ENCODE results near the gene HS2ST1. TPM values are rescaled to one million over a fixed set of nuclear protein-coding genes. Genes with fewer than 3 reads are reported as not detected.

The HS2ST1 gene
- total RNA-seq, 2 experiments from 2014 or later = 22.0 to 23.6 TPM

DNA sequence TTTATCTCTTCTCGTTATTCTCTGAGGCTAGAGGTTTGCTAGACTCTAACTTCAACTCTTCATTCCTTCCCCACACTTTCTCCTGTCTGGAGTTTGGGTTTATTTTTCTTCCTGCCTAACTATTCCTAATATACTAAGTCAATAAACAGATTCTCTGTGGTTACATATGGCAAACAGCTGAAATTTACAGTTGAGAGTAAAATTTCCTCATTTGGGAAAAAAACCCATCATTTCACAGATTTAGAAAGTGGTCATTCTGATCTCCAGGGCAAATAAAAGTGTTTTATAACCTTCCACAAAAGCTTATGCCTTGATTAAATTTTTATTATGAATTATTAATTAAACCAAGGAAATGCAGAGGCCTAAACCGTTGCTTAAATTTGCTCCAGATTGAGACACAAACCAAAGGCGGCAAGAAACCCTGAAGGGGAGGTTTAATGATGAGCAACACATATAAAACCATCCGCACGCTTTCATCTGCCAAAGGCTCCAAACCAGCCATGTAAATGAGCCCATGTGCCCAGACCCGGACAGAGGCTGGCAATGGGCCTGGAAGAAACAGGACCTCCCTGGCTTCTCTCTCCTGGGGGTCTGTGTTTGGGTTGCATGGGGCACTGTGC lies 212.6 kb downstream of the HS2ST1 start:
- CTCF ChIA-PET = no interaction called here
- POLR2A ChIA-PET = no interaction called here

DNA sequence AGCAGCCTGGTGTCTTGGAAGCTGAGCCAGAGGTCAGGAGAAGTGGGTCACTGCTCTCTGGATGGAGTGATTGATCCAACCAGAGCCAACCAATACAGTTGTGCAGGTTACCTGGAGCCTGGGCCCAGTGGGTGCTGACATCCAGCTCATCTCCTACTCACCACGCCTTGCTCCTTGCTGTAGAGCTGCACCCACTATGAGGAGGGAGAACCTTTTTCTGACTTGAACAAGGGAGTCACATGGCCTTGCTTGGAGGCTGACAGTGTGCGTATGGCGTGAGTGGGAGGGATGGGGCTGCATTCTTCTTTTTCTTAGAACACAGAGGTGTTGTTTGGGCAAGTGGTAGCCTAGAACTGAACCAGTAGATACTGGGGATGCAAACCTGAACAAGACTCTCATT lies 213.1 kb downstream of the HS2ST1 start:
- ChIA-PET CTCF (no interaction called here), POLR2A (no interaction called here)

DNA sequence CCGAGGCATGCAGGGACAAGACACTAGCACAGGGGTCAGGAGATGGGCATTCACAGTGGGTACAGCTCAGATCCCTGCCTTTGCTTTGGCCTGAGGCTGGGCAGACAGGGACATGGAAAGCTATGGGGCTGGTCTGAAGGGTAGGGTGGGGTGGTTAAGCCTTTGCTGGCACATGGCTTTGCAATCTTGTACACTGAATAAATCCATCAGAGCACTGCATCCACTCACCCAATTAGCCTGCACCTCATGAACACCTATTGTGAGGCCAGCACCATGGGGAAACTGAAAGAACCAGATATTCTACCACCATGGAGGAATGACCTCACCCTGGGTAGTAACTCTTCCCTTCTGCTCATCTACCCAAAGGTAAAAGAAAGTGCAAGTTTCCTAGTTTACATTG lies 214.6 kb downstream of the HS2ST1 start:
- CTCF ChIA-PET = no interaction called here
- POLR2A ChIA-PET = no interaction called here

DNA sequence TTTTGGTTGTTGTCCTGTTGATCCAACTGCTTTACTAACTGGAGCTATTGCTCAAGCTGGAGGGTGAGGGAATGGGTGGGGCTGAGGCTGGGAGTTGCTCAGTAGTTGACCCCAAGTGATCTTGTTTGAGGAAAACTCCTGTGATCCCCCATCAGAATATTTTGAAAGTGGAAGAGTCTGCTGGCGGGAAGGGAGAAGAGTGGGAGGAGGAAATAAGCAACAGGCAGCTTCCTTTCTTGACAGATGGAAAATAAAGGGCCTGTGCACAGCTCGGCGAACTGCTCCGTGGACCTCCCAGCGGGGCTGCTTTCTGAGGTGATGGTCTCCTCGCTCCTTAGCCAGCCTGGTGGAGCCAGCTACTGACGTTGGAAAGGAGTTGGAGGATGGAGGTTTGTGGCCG lies 215.2 kb downstream of the HS2ST1 start:
- ChIA-PET POLR2A (no interaction called here), CTCF (interaction anchor here (0.7 kb wide), 1 partner anchor 164 kb away, joined by 4 read pairs; no protein-coding TSS in a partner anchor)

DNA sequence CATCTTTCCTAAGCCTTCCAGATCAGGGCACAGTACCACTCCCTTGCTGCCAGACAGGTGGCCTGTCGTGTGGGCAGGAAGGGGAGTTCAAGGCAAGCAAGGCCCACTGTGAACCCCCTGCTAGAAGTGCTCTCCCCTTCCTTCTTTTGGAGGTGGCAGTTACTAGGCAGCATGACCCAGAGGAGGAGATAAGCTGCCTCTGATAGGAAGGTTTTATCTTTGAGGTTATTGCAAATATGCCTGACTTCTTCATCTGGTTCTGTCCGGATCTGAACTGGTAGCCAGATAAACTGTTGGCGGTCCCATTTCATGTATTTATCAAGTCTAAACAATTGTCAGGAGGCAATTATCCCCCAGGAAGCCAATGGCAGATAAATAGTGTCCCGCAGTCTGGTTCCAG lies 216.0 kb downstream of the HS2ST1 start:
- ChIA-PET CTCF (no interaction called here), POLR2A (no interaction called here)

DNA sequence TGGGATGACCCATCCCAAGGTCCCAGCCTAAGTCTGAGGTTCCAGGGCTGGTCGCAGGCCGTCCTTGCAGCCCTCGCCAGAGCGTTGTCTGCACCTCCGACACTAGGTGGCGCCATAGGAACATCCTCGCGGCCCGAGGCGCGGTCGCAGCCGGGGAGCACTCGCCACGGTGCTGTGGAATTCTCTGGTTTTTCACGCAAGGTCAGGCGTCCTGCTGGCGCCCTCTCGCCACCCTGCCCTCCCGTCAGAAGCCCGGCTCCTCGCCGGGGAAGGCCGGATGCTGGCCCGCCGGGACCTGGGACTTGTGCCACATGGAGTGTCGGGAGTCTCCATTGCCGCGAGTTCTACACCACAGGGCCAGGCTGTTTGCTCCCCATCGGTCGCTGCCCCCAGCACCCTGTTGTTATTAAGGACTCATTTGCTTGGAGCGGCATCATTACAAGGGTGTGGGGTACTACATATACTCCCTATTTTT lies 217.4 kb downstream of the HS2ST1 start:
- POLR2A ChIA-PET = no interaction called here
- CTCF ChIA-PET = interaction anchor here (0.6 to 1.1 kb wide), 2 partner anchors 13 to 18 kb away, joined by 3 read pairs; no protein-coding TSS in a partner anchor

DNA sequence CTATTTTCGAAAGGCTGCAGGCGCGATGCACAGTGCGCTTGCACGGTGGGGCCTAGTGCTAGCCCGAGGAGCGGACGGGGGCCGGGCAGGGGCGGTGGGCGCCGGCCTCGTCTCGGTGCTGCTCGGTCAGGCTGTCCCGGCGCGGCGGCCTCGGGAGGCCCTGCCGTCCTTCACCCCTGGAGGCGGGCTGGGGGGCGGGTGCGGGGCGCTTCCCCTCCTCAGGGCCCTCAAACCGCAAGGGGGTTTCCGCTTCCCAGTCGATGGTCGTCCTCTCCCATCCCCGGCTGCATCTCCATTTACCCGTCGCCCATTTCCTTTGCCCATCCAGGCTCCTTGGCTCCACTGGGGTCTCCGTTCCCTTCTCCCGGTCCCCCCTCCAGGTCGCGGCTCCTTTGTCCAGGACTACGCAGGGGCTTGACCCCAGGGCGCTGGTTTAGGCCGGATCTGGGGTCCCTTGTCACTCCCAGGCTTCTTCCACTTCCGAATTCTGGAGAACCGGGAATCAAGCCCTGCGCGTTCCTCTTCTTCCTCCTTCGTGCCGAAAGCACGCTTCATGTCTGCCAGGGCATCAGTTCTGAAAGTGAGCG lies 217.9 kb downstream of the HS2ST1 start:
- ChIA-PET POLR2A (interaction anchor here (0.6 kb wide), 1 partner anchor 9 kb away, joined by 5 read pairs; no protein-coding TSS in a partner anchor), CTCF (interaction anchor here (1.0 kb wide), 1 partner anchor 15 kb away, joined by 3 read pairs; no protein-coding TSS in a partner anchor)

DNA sequence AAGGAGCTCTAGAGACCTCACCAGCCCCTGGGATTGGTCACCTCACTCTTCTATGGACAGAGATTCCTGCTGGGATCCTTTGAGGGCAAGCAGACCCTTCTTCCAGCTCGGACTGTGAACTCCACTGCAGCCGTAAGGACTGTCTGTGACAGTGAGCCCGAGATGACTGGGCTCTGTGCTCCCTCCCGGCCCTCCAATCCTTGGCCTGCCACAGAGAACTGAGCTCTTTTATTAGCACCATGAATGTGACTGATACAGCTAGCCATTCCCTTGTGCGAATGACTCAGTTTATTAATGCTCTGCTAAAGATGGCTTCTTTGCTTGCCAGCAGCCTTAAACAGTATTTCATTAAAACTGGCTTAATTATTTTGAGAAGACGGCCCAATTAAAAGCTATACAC lies 219.6 kb downstream of the HS2ST1 start:
- POLR2A ChIA-PET = no interaction called here

DNA sequence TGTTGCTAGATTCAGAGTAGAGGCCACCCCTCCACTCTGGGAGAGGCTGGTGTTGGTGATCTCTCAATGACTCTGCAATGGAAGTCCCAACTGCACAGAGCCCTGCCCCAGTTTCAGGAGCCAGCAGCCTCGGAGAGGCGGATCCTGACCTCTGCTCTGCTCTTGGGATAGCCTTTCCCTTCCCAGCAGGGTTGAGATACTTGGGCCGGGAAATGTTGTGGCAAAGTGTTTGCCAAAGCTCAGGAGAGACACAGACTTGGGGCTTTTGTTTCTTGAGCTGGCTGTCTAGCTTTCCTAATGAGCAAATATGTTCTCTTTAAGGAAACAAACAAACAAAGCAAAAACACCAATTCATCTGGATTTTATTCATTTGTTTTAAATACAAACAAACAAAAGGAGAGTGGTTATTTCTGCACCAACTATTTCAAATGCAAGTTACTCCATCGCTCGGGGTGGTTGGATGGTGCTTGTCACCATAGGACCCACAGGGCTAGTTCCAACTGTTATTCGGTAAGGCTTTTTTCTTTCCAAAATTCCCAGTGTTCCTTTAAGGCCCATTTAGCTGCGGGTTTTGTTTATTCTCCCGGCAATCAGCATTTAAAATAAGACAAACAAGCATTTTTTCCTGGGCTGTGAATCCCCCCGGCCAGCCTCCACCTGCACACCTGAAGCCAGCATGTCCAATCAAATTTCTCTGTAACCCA lies 220.3 kb downstream of the HS2ST1 start:
- CTCF ChIA-PET = interaction anchor here (0.6 to 0.7 kb wide), 2 partner anchors 12 to 13 kb away, joined by 3 read pairs; no protein-coding TSS in a partner anchor
- POLR2A ChIA-PET = no interaction called here

More for the DNA sequence above, 219.6 kb downstream of the HS2ST1 start:
- CTCF ChIA-PET = interaction anchor here (0.6 to 0.7 kb wide), 2 partner anchors 12 to 13 kb away, joined by 3 read pairs; no protein-coding TSS in a partner anchor

DNA sequence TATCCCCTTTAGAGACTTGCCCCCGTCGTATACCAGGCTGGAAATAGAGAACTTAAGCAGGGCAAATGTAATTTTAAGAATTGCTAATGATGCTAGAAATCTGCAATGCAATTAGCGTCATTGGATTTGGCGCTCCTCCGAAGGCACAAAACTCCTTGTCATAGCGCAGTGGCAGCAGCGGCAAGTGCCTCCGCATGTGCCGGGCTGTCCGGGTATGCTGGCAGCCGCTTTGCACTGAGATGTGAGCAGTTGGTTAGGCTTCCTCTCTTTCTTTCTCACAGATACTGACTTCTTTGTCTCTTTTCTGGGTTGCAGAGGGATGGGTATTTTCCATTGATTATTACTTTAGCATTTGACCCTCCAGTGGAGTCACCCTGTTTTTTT lies 220.9 kb downstream of the HS2ST1 start:
- CTCF ChIA-PET = no interaction called here
- POLR2A ChIA-PET = no interaction called here

DNA sequence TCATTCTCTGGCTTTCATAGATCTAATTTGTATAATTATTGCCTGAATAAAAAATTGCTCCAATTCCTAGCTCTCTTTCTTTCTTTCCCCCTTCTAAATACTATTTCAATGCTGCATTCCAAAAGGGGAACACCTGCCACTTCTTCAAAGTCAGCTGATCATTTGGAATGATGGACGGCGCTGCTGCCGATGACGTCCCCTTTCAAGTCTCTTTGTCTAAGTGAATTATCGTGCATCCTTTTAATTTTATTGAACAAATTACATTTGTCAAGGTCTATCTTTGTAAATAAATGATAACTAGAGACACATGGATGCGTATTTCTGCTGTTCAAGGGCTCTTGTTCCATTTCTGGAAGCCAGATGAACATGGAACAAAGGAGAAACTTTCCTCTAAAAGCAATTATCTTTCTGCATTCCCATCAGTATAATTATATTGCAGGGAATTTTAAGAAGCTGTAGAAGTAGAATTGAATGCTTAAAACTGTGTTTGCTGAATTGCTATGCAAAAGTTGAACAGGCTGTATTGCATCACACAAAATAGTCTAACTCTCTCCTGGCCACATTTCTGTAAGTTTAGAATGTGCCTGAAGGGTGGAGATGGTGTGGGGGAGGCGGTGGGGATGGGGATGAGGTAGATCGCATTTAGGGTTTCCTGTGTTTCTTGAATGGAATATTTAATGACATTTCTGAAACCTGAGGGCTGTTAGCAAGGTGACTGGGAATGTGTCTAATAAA lies 222.3 kb downstream of the HS2ST1 start:
- ChIA-PET POLR2A (no interaction called here), CTCF (no interaction called here)

DNA sequence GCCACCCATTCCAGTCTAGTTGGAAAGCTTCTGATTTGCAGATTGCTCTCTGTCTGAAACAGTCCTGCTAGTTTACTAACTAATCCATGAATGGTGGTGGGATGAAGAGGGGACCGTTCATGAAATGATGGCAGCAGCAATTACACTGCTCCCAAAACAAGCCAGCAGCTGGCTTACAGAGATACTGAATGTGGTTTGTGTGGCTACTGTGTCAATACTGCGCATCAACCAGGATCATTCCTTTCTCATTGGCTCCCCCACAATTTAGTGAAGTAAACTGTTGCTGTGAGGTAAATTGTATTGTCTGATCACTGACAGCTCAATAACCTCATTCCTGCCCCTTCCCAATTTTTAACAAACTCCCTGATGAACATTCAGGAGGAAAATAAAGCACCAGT lies 222.9 kb downstream of the HS2ST1 start:
- POLR2A ChIA-PET = no interaction called here
- CTCF ChIA-PET = no interaction called here

DNA sequence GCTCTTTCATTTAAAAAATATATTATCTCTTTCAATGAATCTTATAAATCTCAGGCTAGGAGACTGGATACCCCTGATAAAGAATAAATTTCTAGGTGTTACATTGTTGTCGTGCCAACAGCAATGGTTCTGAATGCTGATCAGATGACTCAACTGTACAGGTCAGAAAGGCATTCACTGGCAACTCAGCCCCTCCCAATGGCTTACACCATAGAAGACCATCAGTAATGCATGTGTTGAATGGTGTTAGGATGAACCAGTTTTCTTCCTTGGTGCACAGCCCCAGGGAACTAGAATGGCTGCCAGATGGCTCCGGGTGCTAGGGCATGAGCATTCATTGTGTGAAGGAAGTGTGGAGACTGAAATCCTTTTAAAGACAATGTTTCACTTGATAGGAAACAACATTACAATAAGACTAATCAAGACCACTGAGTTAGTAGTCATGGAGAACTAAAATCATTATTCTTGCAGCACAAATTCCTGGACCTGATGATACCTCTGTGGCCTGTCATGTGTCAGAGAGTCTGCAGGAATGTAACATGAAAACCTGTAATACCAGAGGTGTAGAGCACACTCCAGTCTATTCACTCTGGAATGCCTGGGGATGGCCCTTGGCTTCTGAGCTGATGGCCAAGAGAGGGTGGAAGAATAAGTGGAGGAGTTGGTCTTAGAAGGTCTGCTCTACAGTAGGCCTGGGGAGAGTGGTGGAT lies 226.6 kb downstream of the HS2ST1 start:
- ChIA-PET CTCF (no interaction called here), POLR2A (no interaction called here)

DNA sequence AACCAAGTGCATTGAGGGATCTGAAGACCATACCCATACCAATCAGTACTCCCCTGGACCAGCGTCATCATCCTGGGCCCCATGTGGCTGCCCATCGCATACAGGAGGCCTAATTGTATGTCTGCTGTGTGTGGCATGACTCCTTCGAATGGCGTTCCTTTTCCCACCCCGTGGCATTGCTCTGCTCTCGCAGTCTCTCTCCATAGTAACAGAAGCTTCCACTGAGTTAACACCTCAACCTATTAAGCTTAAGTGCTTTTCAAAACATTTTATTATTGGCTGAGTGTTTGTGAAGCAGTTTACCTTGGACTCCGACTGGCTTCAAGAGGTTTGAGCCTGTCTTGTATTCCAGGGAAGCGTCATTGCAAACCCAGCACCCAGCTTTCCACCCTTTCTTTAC lies 227.1 kb downstream of the HS2ST1 start:
- CTCF ChIA-PET = no interaction called here
- POLR2A ChIA-PET = no interaction called here

DNA sequence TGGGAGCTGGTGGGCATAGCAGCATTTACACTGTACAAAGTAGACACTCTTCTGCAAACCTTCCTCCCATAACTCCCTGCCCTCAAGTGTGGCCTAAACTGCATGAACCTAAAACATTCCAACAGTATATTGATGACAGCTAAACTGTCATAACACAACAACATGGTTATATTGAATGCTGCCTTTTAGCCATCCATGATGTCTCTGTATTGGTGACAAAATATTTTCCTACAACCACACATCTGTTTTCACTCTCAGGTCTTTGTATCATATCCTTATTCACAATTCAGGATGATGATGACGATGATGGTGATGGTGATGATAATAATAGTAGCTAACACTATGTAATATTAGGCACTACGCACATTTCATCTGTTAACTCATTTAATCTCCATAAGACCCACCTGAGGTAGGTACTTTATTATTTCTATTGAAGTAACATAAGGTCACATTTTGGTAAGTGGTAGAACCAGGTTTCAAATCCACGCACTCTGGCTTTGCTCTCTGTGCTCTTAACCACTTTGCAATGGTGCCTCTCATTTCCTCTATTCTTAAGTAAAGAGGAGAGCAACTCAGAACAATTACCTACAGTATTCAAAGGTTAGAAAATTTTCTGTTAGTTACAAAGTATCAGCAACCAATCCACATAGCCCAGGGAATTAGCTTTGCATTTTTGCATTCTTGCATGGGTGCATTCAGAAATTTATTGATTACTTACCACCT lies 229.1 kb downstream of the HS2ST1 start:
- CTCF ChIA-PET = no interaction called here

DNA sequence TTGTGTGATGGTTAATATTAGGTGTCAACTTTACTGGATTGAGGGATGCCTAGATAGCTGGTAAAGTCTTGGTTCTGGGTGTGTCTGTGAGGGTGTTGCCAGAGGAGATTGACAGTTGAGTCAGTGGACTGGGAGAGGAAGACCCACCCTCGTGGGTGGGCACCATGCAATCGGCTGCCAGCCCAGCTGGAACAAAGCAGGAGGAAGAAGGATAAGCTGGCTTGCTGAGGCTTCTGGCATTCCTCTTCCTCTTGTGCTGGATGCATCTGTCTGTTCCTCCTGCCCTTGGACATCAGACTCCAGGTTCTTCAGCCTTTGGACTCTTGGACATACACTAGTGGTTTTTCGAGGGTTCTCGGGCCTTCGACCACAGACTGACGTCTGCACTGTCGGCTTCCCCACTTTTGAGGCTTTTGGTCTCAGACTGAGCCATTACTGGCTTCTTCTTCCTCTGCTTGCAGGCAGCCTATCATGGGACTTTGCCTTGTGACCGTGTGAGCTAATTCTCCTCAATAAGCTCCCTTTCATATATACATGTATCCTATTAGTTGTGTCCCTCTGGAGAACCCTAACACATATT lies 230.0 kb downstream of the HS2ST1 start:
- ChIA-PET CTCF (no interaction called here), POLR2A (no interaction called here)

More for the DNA sequence above, 229.1 kb downstream of the HS2ST1 start:
- POLR2A ChIA-PET = interaction anchor here (0.6 kb wide), 1 partner anchor 185 kb away, joined by 3 read pairs; the partner anchor contains the start of gene LMO4

DNA sequence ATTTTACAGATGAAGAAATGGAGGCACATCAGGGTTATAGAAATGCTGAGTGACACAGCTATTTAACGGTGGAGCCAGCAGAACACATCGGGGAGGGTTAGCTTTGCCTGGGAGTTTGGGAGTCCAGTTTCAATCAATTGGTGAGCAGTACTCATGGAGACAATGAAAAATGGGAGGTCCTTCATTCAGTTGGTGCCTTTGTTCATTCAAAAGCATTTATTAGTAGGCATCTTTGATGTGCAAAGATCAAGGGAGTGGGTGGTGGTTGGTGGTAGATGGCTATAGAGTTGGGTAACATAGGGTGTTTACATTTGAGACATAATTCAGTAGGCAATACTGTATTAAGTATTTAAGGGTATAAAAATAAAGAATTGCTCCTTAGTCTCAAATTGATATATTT lies 230.5 kb downstream of the HS2ST1 start:
- CTCF ChIA-PET = no interaction called here
- POLR2A ChIA-PET = no interaction called here

DNA sequence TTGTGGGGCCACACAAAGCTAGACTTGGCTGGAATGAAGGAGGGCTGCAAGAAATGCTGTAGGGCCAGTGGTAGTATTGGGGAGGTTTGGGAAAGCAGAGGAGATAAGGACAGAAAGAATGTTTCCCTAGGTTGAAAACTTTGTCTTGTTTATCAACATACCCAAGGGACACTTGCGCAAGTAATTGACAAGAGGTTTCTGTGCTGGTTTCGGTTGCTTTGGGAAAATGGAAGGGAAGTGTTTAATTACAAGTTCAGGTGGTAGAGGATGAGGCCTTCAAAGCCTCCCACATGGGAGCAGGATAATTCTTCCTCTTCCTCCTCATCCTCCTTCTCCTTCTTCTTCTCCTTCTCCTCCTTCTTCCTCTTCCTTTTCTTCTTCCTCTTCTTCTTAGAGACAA lies 232.1 kb downstream of the HS2ST1 start:
- POLR2A ChIA-PET = no interaction called here
- CTCF ChIA-PET = interaction anchor here (0.8 kb wide), 1 partner anchor 12 kb away, joined by 3 read pairs; no protein-coding TSS in a partner anchor

DNA sequence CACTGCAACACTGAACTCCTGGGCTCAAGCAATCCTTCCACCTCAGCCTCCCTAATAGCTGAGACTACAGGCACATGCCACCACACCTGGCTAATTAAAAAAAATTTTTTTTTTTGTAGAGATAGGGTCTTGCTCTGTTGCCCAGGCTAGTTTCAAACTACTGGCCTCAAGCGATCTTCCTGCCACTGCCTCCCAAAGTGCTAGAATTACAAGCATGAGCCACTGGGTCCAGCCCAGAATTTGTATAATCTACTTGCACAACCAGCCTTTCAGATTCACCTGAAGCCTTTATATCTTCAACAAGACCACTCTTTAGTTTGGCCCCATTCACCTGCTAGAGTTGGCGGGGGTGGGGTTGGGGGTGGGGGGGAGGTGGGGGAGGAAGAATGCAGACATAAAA lies 232.6 kb downstream of the HS2ST1 start:
- ChIA-PET CTCF (interaction anchor here (0.8 kb wide), 1 partner anchor 12 kb away, joined by 3 read pairs; no protein-coding TSS in a partner anchor), POLR2A (no interaction called here)
